Upper lobe of right lung (tissue), 1 donor: ENCODE measurements around the gene DNASE1L1. TPM values are rescaled to one million over a fixed set of nuclear protein-coding genes. Genes with fewer than 3 reads are reported as not detected.

Source experiments
- ATAC-seq: fragments of 200-7000 bp; cut with Tn5 transposase; one replicate; pipeline ENCODE4 v1.9.1; 2020; ENCODE audit warnings: mild to moderate bottlenecking, moderate library complexity
- DNase-seq: peaks from one replicate; pipeline ENCODE4 v3.0.0-alpha.2; 2020
- H3K27ac ChIP-seq: fragments of 200-600 bp; one replicate; pipeline ENCODE4 v1.8.0; 2022
- H3K27me3 ChIP-seq: fragments of 200-600 bp; one replicate; pipeline ENCODE4 v1.8.0; 2022; ENCODE audit warnings: mild to moderate bottlenecking
- H3K36me3 ChIP-seq: fragments of 200-600 bp; one replicate; pipeline ENCODE4 v1.8.0; 2022
- H3K4me1 ChIP-seq: fragments of 200-600 bp; one replicate; pipeline ENCODE4 v1.8.0; 2022
- H3K4me3 ChIP-seq: fragments of 200-600 bp; one replicate; pipeline ENCODE4 v1.8.0; 2022; ENCODE audit warnings: mild to moderate bottlenecking
- H3K9me3 ChIP-seq: fragments of 200-600 bp; one replicate; pipeline ENCODE4 v1.8.0; 2022
- CTCF ChIP-seq: fragments of 200-600 bp; IDR thresholded peaks from one replicate; pipeline ENCODE4 v1.8.0; 2022; ENCODE audit warnings: antibody characterized with exemption
- intact Hi-C: fragments of 100-400 bp; cut with DNase I; formaldehyde crosslinking; loops from one replicate; pipeline ENCODE4 v1.11.0; 2022
- total RNA-seq: library from RNA; stranded (reverse); fragmentation: NEBNext Ultra II Directional; extraction: Animal tissue kit (Norgen Biotek cat#: 25700); gene quantifications from one replicate; pipeline ENCODE4 v1.2.1, GENCODE V29; 2021
- donor health status: DM: no; HTN: yes; CAD: no; lungs with severe emphysema.

DNASE1L1 gene
- total RNA-seq, 1 donor from 2014 or later, result 37.1 TPM

GRCh38 chrX:154360155-154360713 lies 48.8 kb downstream of the DNASE1L1 start:
- ATAC-seq, result no peak
- Histone ChIP-seq H3K4me3 (no peak overlapping the region), H3K27me3 (no peaks in the 10 kb centered on the region), H3K9me3 (no peaks in the 10 kb centered on the region), H3K4me1 (no peaks in the 10 kb centered on the region), H3K27ac (no peak overlapping the region), H3K36me3 (peaks cover 84% of the 10 kb centered on the region)
- no peak for DNase-seq
- intact Hi-C loops, result no loop called here
- no peak for TF ChIP-seq CTCF

GRCh38 chrX:154359362-154360154 lies 49.5 kb downstream of the DNASE1L1 start:
- no peaks in the 10 kb centered on the region for H3K27me3 ChIP-seq
- H3K27ac ChIP-seq, result no peak overlapping the region
- no peaks in the 10 kb centered on the region for H3K4me1 ChIP-seq
- H3K36me3 ChIP-seq, result peaks cover 84% of the 10 kb centered on the region
- DNase-seq (no peak), ATAC-seq (no peak)
- intact Hi-C loops, result no loop called here
- TF ChIP-seq CTCF, result no peak
- H3K9me3 ChIP-seq, result no peaks in the 10 kb centered on the region
- no peak overlapping the region for H3K4me3 ChIP-seq

GRCh38 chrX:154358829-154359228 lies 50.2 kb downstream of the DNASE1L1 start:
- intact Hi-C loops, result no loop called here
- DNase-seq (no peak), ATAC-seq (no peak)
- Histone ChIP-seq H3K27ac (no peak overlapping the region), H3K36me3 (peaks cover 90% of the 10 kb centered on the region), H3K9me3 (no peaks in the 10 kb centered on the region), H3K4me1 (no peaks in the 10 kb centered on the region), H3K4me3 (no peak overlapping the region), H3K27me3 (no peaks in the 10 kb centered on the region)
- no peak for TF ChIP-seq CTCF

GRCh38 chrX:154358011-154358410 lies 51.0 kb downstream of the DNASE1L1 start:
- H3K9me3 ChIP-seq, result no peaks in the 10 kb centered on the region
- DNase-seq, result peak; percentile 28
- H3K36me3 ChIP-seq, result peaks cover 90% of the 10 kb centered on the region
- ATAC-seq, result no peak
- no peaks in the 10 kb centered on the region for H3K4me1 ChIP-seq
- TF ChIP-seq CTCF, result no peak
- no peak overlapping the region for H3K27ac ChIP-seq
- H3K27me3 ChIP-seq, result no peaks in the 10 kb centered on the region
- intact Hi-C loops, result no loop called here
- no peak overlapping the region for H3K4me3 ChIP-seq

GRCh38 chrX:154357205-154357604 lies 51.8 kb downstream of the DNASE1L1 start:
- peak; percentile 33 for DNase-seq
- Histone ChIP-seq H3K4me3 (no peak overlapping the region), H3K27me3 (no peaks in the 10 kb centered on the region), H3K36me3 (peaks cover 90% of the 10 kb centered on the region), H3K9me3 (no peaks in the 10 kb centered on the region), H3K27ac (no peak overlapping the region), H3K4me1 (no peaks in the 10 kb centered on the region)
- intact Hi-C loops, result no loop called here
- TF ChIP-seq CTCF, result no peak
- ATAC-seq, result no peak
